SK-N-SH (cell line): ENCODE results near the gene VRTN.

Experiments
- CTCF ChIP-seq: fragments of 200-600 bp; sonication (generic); IDR thresholded peaks from 2 replicates; pipeline ENCODE4 v1.6.1; 2017; ENCODE audit warnings: antibody characterized with exemption, mild to moderate bottlenecking, moderate library complexity
- ELF1 ChIP-seq: IDR thresholded peaks from 2 replicates; pipeline ENCODE4 v1.4.0; 2012
- EZH2phosphoT487 ChIP-seq: fragments of 200-600 bp; sonication (generic); IDR thresholded peaks from 2 replicates; pipeline ENCODE4 v1.6.1; 2017; ENCODE audit warnings: low read depth, mixed run types, mild to moderate bottlenecking, antibody characterized with exemption, moderate library complexity, borderline replicate concordance
- FOXM1 ChIP-seq: IDR thresholded peaks from 2 replicates; pipeline ENCODE4 v1.4.0; 2012; ENCODE audit warnings: low read depth, mild to moderate bottlenecking
- IRF3 ChIP-seq: fragments of 150-350 bp; IDR thresholded peaks from 2 replicates; pipeline ENCODE4 v1.6.1; 2016; ENCODE audit warnings: mild to moderate bottlenecking, low read depth, low read length
- MAX ChIP-seq: IDR thresholded peaks from 2 replicates; pipeline ENCODE4 v1.4.0; 2012; ENCODE audit warnings: low read depth
- MXI1 ChIP-seq: IDR thresholded peaks from 2 replicates; pipeline ENCODE4 v1.6.1; 2012; ENCODE audit warnings: mild to moderate bottlenecking, low read depth, low read length, improper control_type of control experiment
- NRF1 ChIP-seq: IDR thresholded peaks from 2 replicates; pipeline ENCODE4 v1.6.1; 2012; ENCODE audit warnings: low read depth, mild to moderate bottlenecking, low read length
- POLR2AphosphoS5 ChIP-seq: IDR thresholded peaks from 2 replicates; pipeline ENCODE4 v1.6.1; 2012; ENCODE audit warnings: low read depth, low read length
- RXRA ChIP-seq: IDR thresholded peaks from 2 replicates; pipeline ENCODE4 v1.4.0; 2012; ENCODE audit warnings: low read depth, mild to moderate bottlenecking, borderline replicate concordance
- USF1 ChIP-seq: IDR thresholded peaks from 2 replicates; pipeline ENCODE4 v1.4.0; 2012; ENCODE audit warnings: low read depth, borderline replicate concordance
- YY1 ChIP-seq: IDR thresholded peaks from 2 replicates; pipeline ENCODE4 v1.4.0; 2012; ENCODE audit warnings: low read depth, mild to moderate bottlenecking

GRCh38 chr14:74380845-74381244 lies 32.6 kb downstream of the VRTN start:
- TF ChIP-seq EZH2phosphoT487 = no peak
- no peak for TF ChIP-seq RXRA
- no peak for TF ChIP-seq CTCF
- no peak for TF ChIP-seq POLR2AphosphoS5
- no peak for TF ChIP-seq MXI1
- no peak for TF ChIP-seq MAX
- TF ChIP-seq FOXM1 = no peak
- no peak for TF ChIP-seq USF1
- TF ChIP-seq ELF1 = no peak
- TF ChIP-seq NRF1 = no peak
- TF ChIP-seq IRF3 = no peak
- no peak for TF ChIP-seq YY1
